NB4 (cell line): ENCODE results near the gene MYO7A.

Source experiments
- DNase-seq: peaks from one replicate; pipeline ENCODE4 v3.0.0; 2010; ENCODE audit warnings: low read depth
- H3K4me3 ChIP-seq: one replicate; pipeline ENCODE4 v1.5.1; 2011; ENCODE audit warnings: mild to moderate bottlenecking, low read depth, low read length, moderate library complexity
- CTCF ChIP-seq: IDR thresholded peaks from one replicate; pipeline ENCODE4 v1.5.1; 2012; ENCODE audit warnings: low read depth, low read length
- MAX ChIP-seq: IDR thresholded peaks from 2 replicates; pipeline ENCODE4 v1.6.1; 2011; ENCODE audit warnings: low read depth, low read length
- MYC ChIP-seq: IDR thresholded peaks from 2 replicates; pipeline ENCODE4 v1.6.1; 2011; ENCODE audit warnings: low read depth, low read length
- POLR2A ChIP-seq: IDR thresholded peaks from 2 replicates; pipeline ENCODE4 v1.6.1; 2011; ENCODE audit warnings: mild to moderate bottlenecking; ENCODE audit not compliant: insufficient read length; ENCODE audit errors: extremely low read depth

The MYO7A gene

GRCh38 chr11:77153276-77154185 lies 25.5 kb downstream of the MYO7A start:
- TF ChIP-seq MAX = no peak
- TF ChIP-seq MYC = no peak
- no peak for TF ChIP-seq POLR2A
- TF ChIP-seq CTCF = no peak
- DNase-seq = no peak
- H3K4me3 ChIP-seq = no peak overlapping the region

DNA sequence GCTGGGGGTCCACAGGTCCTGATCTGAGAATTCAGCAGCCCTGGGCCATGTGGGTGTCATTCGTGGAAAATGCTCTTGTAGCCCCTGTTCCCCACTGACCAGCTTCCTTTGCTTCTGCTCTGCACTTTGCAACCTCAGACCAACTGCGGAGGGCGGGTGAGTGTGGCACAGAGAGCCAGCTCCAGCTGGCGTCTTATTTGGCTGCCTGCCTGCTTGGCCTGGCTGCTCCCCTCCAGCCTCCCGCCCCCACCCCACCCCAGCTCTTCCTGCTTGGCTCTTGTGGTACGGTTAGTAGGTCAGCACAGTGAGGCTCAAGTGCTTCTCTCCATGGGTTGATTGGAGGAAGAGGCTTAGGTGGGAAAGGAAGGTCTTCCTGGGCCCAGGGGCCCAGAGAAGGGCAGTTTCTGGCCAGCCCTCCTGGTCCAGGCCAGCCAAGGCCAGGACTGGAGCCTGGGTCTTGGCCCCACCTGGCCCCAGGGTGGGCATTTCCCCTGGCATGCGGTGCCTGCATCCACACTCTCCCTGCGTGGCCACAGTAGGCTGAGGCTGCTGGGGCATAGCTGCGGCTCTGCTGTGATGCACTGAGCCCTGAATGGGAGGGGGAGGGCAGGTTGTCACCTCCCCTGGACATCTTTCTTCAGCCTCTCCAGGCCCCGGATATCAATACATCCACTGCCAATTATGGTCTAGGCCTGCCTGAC lies 26.5 kb downstream of the MYO7A start:
- TF ChIP-seq MYC (no peak), POLR2A (no peak), CTCF (no peak), MAX (no peak)
- DNase-seq = no peak
- H3K4me3 ChIP-seq = no peak overlapping the region

DNA sequence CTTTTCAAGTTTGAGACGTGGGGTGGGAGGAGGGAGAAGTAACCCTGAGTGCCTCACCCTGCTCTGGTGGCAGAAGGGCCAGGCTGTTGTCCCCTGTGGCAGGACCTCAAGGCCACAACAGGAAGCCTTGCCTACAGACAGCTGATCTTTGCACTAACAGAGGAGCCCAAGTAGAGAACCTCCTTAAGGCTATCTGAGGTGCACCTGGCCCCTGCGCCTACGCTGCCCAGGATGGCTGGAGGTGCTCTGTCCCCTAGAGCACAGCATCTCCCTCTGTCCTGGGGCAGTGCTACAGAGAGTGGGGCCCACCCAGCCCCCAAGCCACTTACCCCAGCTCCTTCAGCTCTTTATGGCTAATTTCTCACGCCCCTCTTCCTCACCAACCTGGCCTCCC lies 27.0 kb downstream of the MYO7A start:
- no peak for DNase-seq
- no peak overlapping the region for H3K4me3 ChIP-seq
- no peak for TF ChIP-seq MAX

GRCh38 chr11:77155556-77156130 lies 27.6 kb downstream of the MYO7A start:
- no peak for DNase-seq
- no peak for TF ChIP-seq MAX
- no peak overlapping the region for H3K4me3 ChIP-seq

- TF ChIP-seq POLR2A (no peak), MAX (no peak), MYC (no peak), CTCF (no peak)
Measured at GRCh38 chr11:77156396-77157195, 28.6 kb downstream of the MYO7A start.

DNA sequence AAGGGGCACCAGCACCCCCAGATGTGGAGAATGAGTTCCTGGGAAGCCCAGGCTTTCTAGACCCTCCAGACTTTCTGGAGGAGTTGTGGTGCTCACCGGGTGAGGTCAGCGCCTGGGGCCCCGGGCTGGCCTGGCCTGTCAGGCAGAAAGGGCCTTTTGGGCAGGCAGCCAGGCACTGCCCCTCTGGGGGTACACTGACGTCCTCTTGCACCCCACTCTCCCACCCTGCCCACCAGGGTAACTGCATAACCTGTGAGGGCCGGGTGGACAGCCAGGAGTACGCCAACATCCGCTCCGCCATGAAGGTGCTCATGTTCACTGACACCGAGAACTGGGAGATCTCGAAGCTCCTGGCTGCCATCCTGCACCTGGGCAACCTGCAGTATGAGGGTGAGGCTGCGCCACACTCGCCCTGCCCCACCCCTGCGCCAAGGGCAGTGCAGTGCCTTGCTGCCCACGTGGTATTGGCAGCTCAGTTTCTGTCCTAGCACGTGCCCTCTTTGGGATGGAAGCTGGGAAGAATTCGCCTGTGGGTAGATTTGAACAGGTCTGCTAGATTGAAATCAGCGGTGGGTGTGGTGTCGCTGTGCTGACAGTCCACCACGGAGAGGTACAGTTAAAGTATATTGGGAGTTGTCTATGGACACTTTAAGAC lies 30.1 kb downstream of the MYO7A start:
- H3K4me3 ChIP-seq = no peak overlapping the region
- no peak for TF ChIP-seq POLR2A
- TF ChIP-seq MAX = no peak
- TF ChIP-seq MYC = no peak
- no peak for TF ChIP-seq CTCF
- no peak for DNase-seq

More at GRCh38 chr11:77156396-77157195, 28.6 kb downstream of the MYO7A start:
- DNase-seq = no peak
- H3K4me3 ChIP-seq = no peak overlapping the region
